GM18505 (cell line): ENCODE data around the gene RWDD4.
"Not testable (repeated sequence)": the region's sequence is repeated elsewhere in the genome, so short reads cannot be mapped to it uniquely, and the experiment has no call there.

Experiments
- ATAC-seq: cut with Tn5 transposase; IDR thresholded peaks from one replicate; pipeline ENCODE4 v1.9.1; 2021; ENCODE audit not compliant: unreplicated experiment
- POLR2A ChIP-seq: IDR thresholded peaks from 4 replicates; pipeline ENCODE4 v1.6.1; 2011; ENCODE audit warnings: borderline replicate concordance; ENCODE audit not compliant: insufficient read depth, insufficient read length; ENCODE audit errors: extremely low read depth

The RWDD4 gene

GRCh38 chr4:183659872-183660242 lies 872 bp upstream of the RWDD4 start:
- no peak for TF ChIP-seq POLR2A
- ATAC-seq: no peak

- no peak for ATAC-seq
- TF ChIP-seq POLR2A: no peak
Measured at GRCh38 chr4:183658362-183659028, 490 bp downstream of the RWDD4 start.

GRCh38 chr4:183657564-183657963 lies 1.4 kb downstream of the RWDD4 start:
- ATAC-seq: no peak
- no peak for TF ChIP-seq POLR2A

- ATAC-seq: no peak
- TF ChIP-seq POLR2A: no peak
Measured at GRCh38 chr4:183645326-183645725, 13.7 kb downstream of the RWDD4 start.

GRCh38 chr4:183639291-183639690 lies 19.7 kb downstream of the RWDD4 start:
- no peak for ATAC-seq
- no peak for TF ChIP-seq POLR2A

- ATAC-seq: no peak
- TF ChIP-seq POLR2A: no peak
Measured at GRCh38 chr4:183638436-183638835, 20.5 kb downstream of the RWDD4 start.

GRCh38 chr4:183637461-183637860 lies 21.5 kb downstream of the RWDD4 start:
- ATAC-seq: no peak
- no peak for TF ChIP-seq POLR2A

- ATAC-seq: no peak
- no peak for TF ChIP-seq POLR2A
Measured at GRCh38 chr4:183636923-183637322, 22.1 kb downstream of the RWDD4 start.

- no peak for TF ChIP-seq POLR2A
- no peak for ATAC-seq
Measured at GRCh38 chr4:183636503-183636902, 22.5 kb downstream of the RWDD4 start.

GRCh38 chr4:183635741-183636140 lies 23.2 kb downstream of the RWDD4 start:
- TF ChIP-seq POLR2A: no peak
- no peak for ATAC-seq

- ATAC-seq: no peak
Measured at GRCh38 chr4:183635321-183635720, 23.7 kb downstream of the RWDD4 start.

GRCh38 chr4:183633476-183634400 lies 25.2 kb downstream of the RWDD4 start:
- TF ChIP-seq POLR2A: no peak
- ATAC-seq: no peak

More at GRCh38 chr4:183635321-183635720, 23.7 kb downstream of the RWDD4 start:
- no peak for TF ChIP-seq POLR2A

- ATAC-seq: no peak
- no peak for TF ChIP-seq POLR2A
Measured at GRCh38 chr4:183632689-183633088, 26.3 kb downstream of the RWDD4 start.

- no peak for TF ChIP-seq POLR2A
- ATAC-seq: no peak
Measured at GRCh38 chr4:183631577-183632198, 27.3 kb downstream of the RWDD4 start.

- ATAC-seq: no peak
Measured at GRCh38 chr4:183627979-183628588, 30.9 kb downstream of the RWDD4 start.

GRCh38 chr4:183627286-183627685 lies 31.7 kb downstream of the RWDD4 start:
- ATAC-seq: not testable (repeated sequence)

More at GRCh38 chr4:183627979-183628588, 30.9 kb downstream of the RWDD4 start:
- TF ChIP-seq POLR2A: no peak
